ENCODE data around the gene RFNG.

The RFNG gene

GRCh38 chr17:82012640-82013295 is 38.8 kb downstream of the RFNG start:
- DNase-seq, result no peak

GRCh38 chr17:82012261-82012639 is 39.4 kb downstream of the RFNG start:
- no peak for DNase-seq

GRCh38 chr17:82011617-82012187 is 39.9 kb downstream of the RFNG start:
- no peak for DNase-seq

- DNase-seq, result no peak
These were observed 40.8 kb downstream of the RFNG start for GRCh38 chr17:82010575-82011525.

GRCh38 chr17:82009413-82009812 is 42.2 kb downstream of the RFNG start:
- DNase-seq, result no peak

- DNase-seq, result no peak
These were observed 42.6 kb downstream of the RFNG start for GRCh38 chr17:82008941-82009405.

GRCh38 chr17:82008258-82008940 is 43.2 kb downstream of the RFNG start:
- DNase-seq, result no peak

- DNase-seq, result no peak
These were observed 43.9 kb downstream of the RFNG start for GRCh38 chr17:82007495-82008257.

- no peak for DNase-seq
These were observed 44.5 kb downstream of the RFNG start for GRCh38 chr17:82007228-82007494.

- DNase-seq, result peak; percentile 38
These were observed 45.0 kb downstream of the RFNG start for GRCh38 chr17:82006468-82007227.

GRCh38 chr17:82005701-82006348 is 45.8 kb downstream of the RFNG start:
- DNase-seq, result peak; percentile 21

GRCh38 chr17:82004517-82005455 is 46.8 kb downstream of the RFNG start:
- no peak for DNase-seq

- DNase-seq, result no peak
These were observed 47.9 kb downstream of the RFNG start for GRCh38 chr17:82003411-82004381.

GRCh38 chr17:82001571-82002056 is 50.0 kb downstream of the RFNG start:
- DNase-seq, result no peak

- DNase-seq, result peak; percentile 56
These were observed 50.6 kb downstream of the RFNG start for GRCh38 chr17:82000803-82001570.

GRCh38 chr17:81999976-82000802 is 51.4 kb downstream of the RFNG start:
- DNase-seq, result no peak

GRCh38 chr17:81999587-81999975 is 52.0 kb downstream of the RFNG start:
- DNase-seq, result no peak

Data from NCI-H1694 (cell line).